K562 (cell line): ENCODE data around the gene TUBD1. TPM values are rescaled to one million over a fixed set of nuclear protein-coding genes. Genes with fewer than 3 reads are reported as not detected.

Source experiments
- CAMTA2 ChIP-seq: fragments of 250-450 bp; sonication (Bioruptor Pico); conservative IDR thresholded peaks from 2 replicates; pipeline ENCODE4 v1.5.1; 2022
- CEBPG ChIP-seq, 3 experiments: fragments of 200-800 bp in 1 of 3; sonication (Bioruptor generic) in 1 of 3; sonication (generic) in 1 of 3; formaldehyde crosslinking in 1 of 3; IDR thresholded peaks in 2 of 3; conservative IDR thresholded peaks in 1 of 3; 2 replicates each; pipeline versions ENCODE4 v1.6.1 to v1.8.0; 2016 to 2022; ENCODE audit warnings: missing compliant biosample characterization in 2 of 3, missing genetic modification characterization in 2 of 3, mild to moderate bottlenecking in 1 of 3, missing genetic modification reagents in 1 of 3
- CREB3L1 ChIP-seq: fragments of 450-650 bp; IDR thresholded peaks from 2 replicates; pipeline ENCODE4 v1.6.1; 2014; ENCODE audit warnings: low read depth, mild to moderate bottlenecking, moderate library complexity, borderline replicate concordance
- ETV6 ChIP-seq, 3 experiments: fragments of 150-350 bp in 1 of 3; sonication (generic) in 1 of 3; formaldehyde crosslinking in 1 of 3; IDR thresholded peaks; 2 replicates each; pipeline versions ENCODE4 v1.6.1 to v1.8.0; 2014 to 2022; ENCODE audit warnings: borderline replicate concordance in 2 of 3, low read depth in 2 of 3, antibody characterized with exemption in 1 of 3, low read length in 1 of 3, mild to moderate bottlenecking in 1 of 3, missing genetic modification reagents in 1 of 3
- IRF9 ChIP-seq: fragments of 450-650 bp; IDR thresholded peaks from 2 replicates; pipeline ENCODE4 v1.6.1; 2016; ENCODE audit warnings: missing biosample characterization, missing genetic modification characterization
- JUN ChIP-seq, 2 experiments: sonication (generic) in 1 of 2; formaldehyde crosslinking in 1 of 2; IDR thresholded peaks; 2 replicates each; pipeline versions ENCODE4 v1.6.1 to v1.8.0; 2012 to 2022; ENCODE audit warnings: borderline replicate concordance in 2 of 2, mild to moderate bottlenecking in 2 of 2, improper control_type of control experiment in 1 of 2, low read depth in 1 of 2, low read length in 1 of 2, missing genetic modification reagents in 1 of 2
- NFATC3 ChIP-seq: fragments of 450-650 bp; IDR thresholded peaks from 2 replicates; pipeline ENCODE4 v1.6.1; 2017; ENCODE audit warnings: mild to moderate bottlenecking
- PHF21A ChIP-seq: fragments of 450-650 bp; IDR thresholded peaks from 2 replicates; pipeline ENCODE4 v1.6.1; 2017; ENCODE audit warnings: low read depth, borderline replicate concordance
- PHTF2 ChIP-seq: fragments of 250-450 bp; sonication (Bioruptor Pico); IDR thresholded peaks from 2 replicates; pipeline ENCODE4 v1.5.0; 2021; ENCODE audit warnings: mild to moderate bottlenecking
- POLR2AphosphoS2 ChIP-seq: IDR thresholded peaks from 2 replicates; pipeline ENCODE4 v1.6.1; 2012; ENCODE audit warnings: low read length, improper control_type of control experiment
- POLR2H ChIP-seq: IDR thresholded peaks from 2 replicates; pipeline ENCODE4 v1.6.1; 2016; ENCODE audit warnings: missing genetic modification characterization, low read depth, mild to moderate bottlenecking, control low read depth, missing compliant biosample characterization, moderate library complexity
- RBM25 ChIP-seq: fragments of 200-400 bp; formaldehyde crosslinking; IDR thresholded peaks from 2 replicates; pipeline ENCODE4 v1.6.1; 2018; ENCODE audit warnings: low read length, low read depth, moderate library complexity; ENCODE audit not compliant: severe bottlenecking
- SUPT5H ChIP-seq: fragments of 450-650 bp; IDR thresholded peaks from 2 replicates; pipeline ENCODE4 v1.6.1; 2016
- ZBTB26 ChIP-seq: fragments of 450-650 bp; formaldehyde crosslinking; IDR thresholded peaks from 2 replicates; pipeline ENCODE4 v1.4.0; 2022; ENCODE audit warnings: missing genetic modification characterization
- ZHX1 ChIP-seq: fragments of 150-350 bp; conservative IDR thresholded peaks from 2 replicates; pipeline ENCODE4 v1.6.1; 2014; ENCODE audit warnings: low read length
- ZNF134 ChIP-seq: fragments of 250-450 bp; sonication (Bioruptor Pico); conservative IDR thresholded peaks from 2 replicates; pipeline ENCODE4 v1.4.0; 2020
- ZNF165 ChIP-seq: fragments of 250-450 bp; sonication (Bioruptor Pico); IDR thresholded peaks from 2 replicates; pipeline ENCODE4 v1.4.0; 2020; ENCODE audit warnings: borderline replicate concordance
- ZNF395 ChIP-seq: fragments of 200-800 bp; sonication (Bioruptor generic); IDR thresholded peaks from 2 replicates; pipeline ENCODE4 v1.6.1; 2017; ENCODE audit warnings: missing genetic modification characterization, missing compliant biosample characterization
- polyA plus RNA-seq, 8 experiments: library from polyadenylated mRNA; depleted of rRNA in 4 of 8; stranded (reverse) in 5 of 8; unstranded in 3 of 8; fragments of >200 nt; fragmentation: Nextera tagmentation in 2 of 8; fragmentation: Illumina TruSeq in 1 of 8; extraction: Ambion mirVana in 2 of 8; extraction: Trizol in 1 of 8; gene quantifications; 2 replicates each; pipeline versions ENCODE4 v1.2.1 to v1.2.3, GENCODE V29; 2011 to 2014; ENCODE audit warnings: inconsistent platforms in 1 of 8, missing spikeins in 1 of 8
- total RNA-seq, 7 experiments: library from RNA; depleted of rRNA in 6 of 7; stranded (reverse); fragments of >200 nt in 6 of 7; fragmentation: Illumina TruSeq in 2 of 7; extraction: Trizol in 2 of 7; gene quantifications; 2 replicates each; pipeline versions ENCODE4 v1.2.1 to v1.2.3, GENCODE V29; 2011 to 2021; ENCODE audit warnings: low replicate concordance in 1 of 7

The TUBD1 gene
- total and polyA plus RNA-seq, 9 of the 15 experiments (the other 6 are each of a cell fraction or from before 2014, with no cell fraction given) = 10.8 to 35.3 (median 17.9) TPM

- TF ChIP-seq PHF21A (no peak), ETV6 (IDR thresholded peaks at IDR 0.05; ENCODE audit: borderline replicate concordance in 1 of 2, low read depth in 2 of 2, low read length in 1 of 2) (no peak), ETV6 (CRISPR knock-in tag; IDR thresholded peaks at IDR 0.05; ENCODE audit: borderline replicate concordance) (no peak), ZNF165 (CRISPR knock-in tag) (no peak), CAMTA2 (CRISPR knock-in tag) (no peak), POLR2AphosphoS2 (no peak), CREB3L1 (no peak), ZHX1 (no peak), ZNF395 (no peak), IRF9 (tag) (0 out of 2 replicates have a peak, but pooled peaks have one; percentile 30), ZNF134 (CRISPR knock-in tag) (no peak), CEBPG (CRISPR knock-in tag; IDR thresholded peaks at IDR 0.05) (no peak), CEBPG (tag; conservative IDR thresholded peaks at IDR 0.05 in 1 of 2, IDR thresholded peaks at IDR 0.05 in 1 of 2) (no peak), PHTF2 (CRISPR knock-in tag) (no peak), NFATC3 (no peak), RBM25 (no peak), POLR2H (tag) (no peak), JUN (IDR thresholded peaks at IDR 0.05; ENCODE audit: borderline replicate concordance, low read depth, low read length) (0 out of 2 replicates have a peak, but pooled peaks have one; percentile 9), JUN (CRISPR knock-in tag; IDR thresholded peaks at IDR 0.05; ENCODE audit: borderline replicate concordance) (no peak), ZBTB26 (CRISPR knock-in tag) (no peak), SUPT5H (no peak)
These were observed 39.4 kb downstream of the TUBD1 start (continued) for GRCh38 chr17:59853168-59853918.
